Panc1 (cell line): ENCODE results near the gene DSG3. TPM values are rescaled to one million over a fixed set of nuclear protein-coding genes. Genes with fewer than 3 reads are reported as not detected.
A peak's percentile ranks its signal among the peaks of the same experiment; 100 is the strongest.

Experiments
- ATAC-seq: fragments of 200-7000 bp; cut with Tn5 transposase; 2 replicates; pipeline ENCODE4 v1.9.1; 2020; ENCODE audit warnings: mild to moderate bottlenecking, moderate library complexity
- Bru-seq: library from RNA; stranded (reverse); fragments of 400-500 nt; gene quantifications from one replicate; lab custom pipeline; 2021; lab: Mats Ljungman, UMichigan
- BruChase-seq, 2 experiments: library from RNA; stranded (reverse); fragments of 400-500 nt; gene quantifications; one replicate each; lab custom pipeline; 2021; lab: Mats Ljungman, UMichigan
- BruUV-seq: library from RNA; stranded (reverse); fragments of 400-500 nt; replicated peaks from 2 replicates; lab custom pipeline; 2021; lab: Mats Ljungman, UMichigan
- CTCF ChIA-PET: fragments of 300-600 bp; sonication (Branson Sonifier 250); formaldehyde crosslinking; loops from one replicate; lab custom pipeline; 2022; ENCODE audit warnings: antibody characterized with exemption; lab: Charles Lee
- POLR2A ChIA-PET: fragments of 300-600 bp; sonication (Branson Sonifier 250); formaldehyde crosslinking; loops from one replicate; lab custom pipeline; 2022; ENCODE audit warnings: antibody characterized with exemption; lab: Charles Lee
- DNase-seq: peaks from one replicate; pipeline ENCODE4 v3.0.0-alpha.2; 2010; ENCODE audit warnings: low read depth, low spot score
- H3K27ac ChIP-seq: 2 replicates; pipeline ENCODE4 v1.5.1; 2011; ENCODE audit warnings: mild to moderate bottlenecking, low read length, inconsistent platforms
- H3K27me3 ChIP-seq: fragments of 200-500 bp; sonication (Bioruptor generic); 2 replicates; pipeline ENCODE4 v1.6.0; 2014; ENCODE audit warnings: low read length, inconsistent platforms; ENCODE audit not compliant: control insufficient read depth, insufficient read depth
- H3K36me3 ChIP-seq: fragments of 200-500 bp; sonication (Bioruptor generic); 2 replicates; pipeline ENCODE4 v1.5.1; 2014; ENCODE audit warnings: inconsistent platforms, mild to moderate bottlenecking, low read length, moderate library complexity; ENCODE audit not compliant: control insufficient read depth, insufficient read depth
- H3K4me1 ChIP-seq: 2 replicates; pipeline ENCODE4 v1.5.1; 2011; ENCODE audit warnings: inconsistent platforms, mild to moderate bottlenecking, low read length, moderate library complexity; ENCODE audit not compliant: control insufficient read depth, insufficient read depth
- H3K4me3 ChIP-seq, 2 experiments: 2 replicates each; pipeline ENCODE4 v1.5.1; 2011 to 2012; ENCODE audit warnings: low read depth in 2 of 2, low read length in 2 of 2, mild to moderate bottlenecking in 2 of 2, inconsistent platforms in 1 of 2, moderate library complexity in 1 of 2
- H3K9me3 ChIP-seq: fragments of 200-500 bp; sonication (Bioruptor generic); 2 replicates; pipeline ENCODE4 v1.5.1; 2014; ENCODE audit warnings: low read depth, mild to moderate bottlenecking, inconsistent platforms, low read length, moderate library complexity; ENCODE audit not compliant: control insufficient read depth, insufficient read depth
- POLR2AphosphoS5 ChIP-seq: IDR thresholded peaks from 2 replicates; pipeline ENCODE4 v1.6.1; 2012; ENCODE audit warnings: mild to moderate bottlenecking, low read depth, low read length, moderate library complexity
- REST ChIP-seq, 2 experiments: IDR thresholded peaks; 2 replicates each; pipeline ENCODE4 v1.6.1; 2011 to 2012; ENCODE audit warnings: low read depth in 2 of 2, control low read depth in 1 of 2, low read length in 1 of 2, mild to moderate bottlenecking in 1 of 2, moderate library complexity in 1 of 2; ENCODE audit not compliant: insufficient read depth in 1 of 2
- SIN3A ChIP-seq: IDR thresholded peaks from 2 replicates; pipeline ENCODE4 v1.6.1; 2012; ENCODE audit warnings: low read depth, mild to moderate bottlenecking, low read length, moderate library complexity, borderline replicate concordance; ENCODE audit not compliant: insufficient read depth
- TCF7L2 ChIP-seq: IDR thresholded peaks from 2 replicates; pipeline ENCODE4 v1.6.1; 2011; ENCODE audit warnings: mild to moderate bottlenecking, low read depth, low read length, inconsistent platforms
- in situ Hi-C: cut with HindIII; loops from 2 replicates; pipeline ENCODE4 v1.10.0; 2016; ENCODE audit warnings: low sequenced_read_pairs, low pct_unique_long_range_greater_than_20kb
- intact Hi-C: fragments of 100-400 bp; cut with micrococcal nuclease; formaldehyde crosslinking; loops from one replicate; pipeline ENCODE4 v1.10.0; 2022; ENCODE audit not compliant: unreplicated experiment
- long read RNA-seq: library from polyadenylated mRNA; unstranded; transcript quantifications from one replicate; pipeline ENCODE4 v2.0.0, GENCODE V29; 2021; ENCODE audit not compliant: unreplicated experiment
- polyA plus RNA-seq: library from polyadenylated mRNA; unstranded; fragments of >200 nt; gene quantifications from one replicate; pipeline ENCODE4 v1.2.1, GENCODE V29; 2012; ENCODE audit warnings: missing spikeins; ENCODE audit not compliant: insufficient read length
- total RNA-seq: library from RNA; stranded (reverse); gene quantifications from one replicate; pipeline ENCODE4 v1.2.1, GENCODE V29; 2021; ENCODE audit not compliant: unreplicated experiment
- TF ChIP-seq, protein P1 (sequence below): fragments of 450-650 bp; IDR thresholded peaks from 2 replicates; pipeline ENCODE4 v1.5.1; 2017; ENCODE audit warnings: mild to moderate bottlenecking

Gene DSG3
- total RNA-seq (0.03 TPM), Bru-seq, nascent RNA (not detected), BruChase-seq, experiment 1, labeled RNA remaining after a 2-hour chase (not detected), BruChase-seq, experiment 2, labeled RNA remaining after a 6-hour chase (percentile 3 among the genes with signal in this experiment)
- not detected for polyA plus RNA-seq
- long read RNA-seq, result 0 reads

DNA sequence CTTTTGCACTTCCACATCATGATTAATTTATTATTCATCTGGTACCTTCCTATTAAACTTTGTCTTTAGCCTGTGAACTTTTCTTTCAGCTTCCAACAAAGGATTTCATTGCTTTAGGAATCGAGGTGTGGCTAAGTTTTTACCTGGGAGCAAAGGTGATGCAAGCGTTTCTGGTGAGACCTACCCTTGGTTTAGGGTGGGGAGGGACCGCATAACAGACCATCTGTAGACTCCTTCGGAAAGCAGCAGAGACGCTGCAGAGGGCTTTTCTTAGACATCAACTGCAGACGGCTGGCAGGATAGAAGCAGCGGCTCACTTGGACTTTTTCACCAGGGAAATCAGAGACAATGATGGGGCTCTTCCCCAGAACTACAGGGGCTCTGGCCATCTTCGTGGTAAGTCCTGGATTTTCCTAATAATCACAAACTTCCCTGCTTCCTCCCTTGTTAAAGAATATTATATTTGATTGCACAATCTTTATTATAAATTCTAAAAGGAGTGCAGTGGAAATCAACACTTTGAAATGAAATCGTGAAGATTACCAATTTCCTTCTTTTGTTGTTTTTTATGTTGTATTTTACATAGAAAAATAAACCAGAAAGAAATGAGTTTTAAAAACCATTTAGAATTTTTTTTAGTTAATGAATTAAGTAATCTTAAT is at the start of gene DSG3:
Gene DSG3, plus strand, starts transcription at position 212 of the 662 bp plus-strand sequence. Its CDS starts 137 bp downstream, at position 349.
- no TSS peak for BruUV-seq
- no peaks in the 10 kb centered on the region for H3K4me1 ChIP-seq
- ChIA-PET POLR2A (no interaction called here), CTCF (no interaction called here)
- ATAC-seq (no peak), DNase-seq (no peak)
- no peaks in the 10 kb centered on the region for H3K36me3 ChIP-seq
- no peak within 1 kb of the TSS for H3K27ac ChIP-seq
- TF ChIP-seq REST (IDR thresholded peaks at IDR 0.05; ENCODE audit: insufficient read depth in 1 of 2, low read depth in 2 of 2, low read length in 1 of 2) (no peak), TCF7L2 (no peak), SIN3A (no peak), POLR2AphosphoS5 (no peak)
- TF ChIP-seq, protein P1, sequence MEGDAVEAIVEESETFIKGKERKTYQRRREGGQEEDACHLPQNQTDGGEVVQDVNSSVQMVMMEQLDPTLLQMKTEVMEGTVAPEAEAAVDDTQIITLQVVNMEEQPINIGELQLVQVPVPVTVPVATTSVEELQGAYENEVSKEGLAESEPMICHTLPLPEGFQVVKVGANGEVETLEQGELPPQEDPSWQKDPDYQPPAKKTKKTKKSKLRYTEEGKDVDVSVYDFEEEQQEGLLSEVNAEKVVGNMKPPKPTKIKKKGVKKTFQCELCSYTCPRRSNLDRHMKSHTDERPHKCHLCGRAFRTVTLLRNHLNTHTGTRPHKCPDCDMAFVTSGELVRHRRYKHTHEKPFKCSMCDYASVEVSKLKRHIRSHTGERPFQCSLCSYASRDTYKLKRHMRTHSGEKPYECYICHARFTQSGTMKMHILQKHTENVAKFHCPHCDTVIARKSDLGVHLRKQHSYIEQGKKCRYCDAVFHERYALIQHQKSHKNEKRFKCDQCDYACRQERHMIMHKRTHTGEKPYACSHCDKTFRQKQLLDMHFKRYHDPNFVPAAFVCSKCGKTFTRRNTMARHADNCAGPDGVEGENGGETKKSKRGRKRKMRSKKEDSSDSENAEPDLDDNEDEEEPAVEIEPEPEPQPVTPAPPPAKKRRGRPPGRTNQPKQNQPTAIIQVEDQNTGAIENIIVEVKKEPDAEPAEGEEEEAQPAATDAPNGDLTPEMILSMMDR, result no peak
- no peak within 1 kb of the TSS for H3K4me3 ChIP-seq
- H3K27me3 ChIP-seq, result no peaks in the 10 kb centered on the region
- intact Hi-C loops, result no loop called here
- no peaks in the 10 kb centered on the region for H3K9me3 ChIP-seq
- in situ Hi-C loops, result no loop called here

GRCh38 chr18:31398191-31398590 is 49.4 kb upstream of the DSG3 start:
- BruUV-seq, result no TSS peak
- DNase-seq, result no peak
- no peak for ATAC-seq
- Histone ChIP-seq H3K4me3 (no peak overlapping the region), H3K9me3 (no peaks in the 10 kb centered on the region), H3K4me1 (no peaks in the 10 kb centered on the region), H3K36me3 (no peaks in the 10 kb centered on the region), H3K27me3 (no peaks in the 10 kb centered on the region), H3K27ac (no peak overlapping the region)
- intact Hi-C loops, result no loop called here
- no peak for TF ChIP-seq TCF7L2
- no peak for TF ChIP-seq POLR2AphosphoS5
- no peak for TF ChIP-seq REST (IDR thresholded peaks at IDR 0.05; ENCODE audit: insufficient read depth in 1 of 2, low read depth in 2 of 2, low read length in 1 of 2)
- TF ChIP-seq, protein P1, result no peak
- no peak for TF ChIP-seq SIN3A
- ChIA-PET CTCF (no interaction called here), POLR2A (no interaction called here)
- in situ Hi-C loops, result no loop called here
